ENCODE results near the gene PCDHGA3. TPM values are rescaled to one million over a fixed set of nuclear protein-coding genes. Genes with fewer than 3 reads are reported as not detected.

PCDHGA3 gene
- total RNA-seq, 1 experiment from 2014 or later = 0.97 TPM

- ChIA-PET CTCF (no interaction called here), POLR2A (ENCODE audit: low non-redundant PET) (no interaction called here)
- no peak for TF ChIP-seq CTCF (conservative IDR thresholded peaks at IDR 0.05; ENCODE audit: low read depth, low read length)
- BruUV-seq (replicated peaks) = no TSS peak
- intact Hi-C loops (cut with micrococcal nuclease; ENCODE audit: unreplicated experiment) = no loop called here
- Histone ChIP-seq H3K4me3 (ENCODE audit: low read depth, low read length, poor library complexity, severe bottlenecking) (no peak overlapping the region), H3K27ac (ENCODE audit: low read depth, low read length, poor library complexity, severe bottlenecking) (no peak overlapping the region), H3K4me1 (ENCODE audit: insufficient read depth, low read length, poor library complexity, severe bottlenecking) (no peaks in the 10 kb centered on the region), H3K27me3 (replicated peaks; ENCODE audit: insufficient read depth, low read depth, low read length, poor library complexity) (no peaks in the 10 kb centered on the region), H3K36me3 (ENCODE audit: insufficient read depth, low read length, poor library complexity, severe bottlenecking) (no peaks in the 10 kb centered on the region), H3K9me3 (ENCODE audit: low read depth, low read length, poor library complexity, severe bottlenecking) (peaks cover 47% of the 10 kb centered on the region)
- no peak for DNase-seq (ENCODE audit: low spot score)
Measured at GRCh38 chr5:141360685-141361084, 17.1 kb downstream of the PCDHGA3 start.

- H3K36me3 ChIP-seq (ENCODE audit: insufficient read depth, low read length, poor library complexity, severe bottlenecking) = no peaks in the 10 kb centered on the region
- no peaks in the 10 kb centered on the region for H3K27me3 ChIP-seq (replicated peaks; ENCODE audit: insufficient read depth, low read depth, low read length, poor library complexity)
- ChIA-PET POLR2A (ENCODE audit: low non-redundant PET) (no interaction called here), CTCF (no interaction called here)
- BruUV-seq (replicated peaks) = no TSS peak
- H3K9me3 ChIP-seq (ENCODE audit: low read depth, low read length, poor library complexity, severe bottlenecking) = peaks cover 53% of the 10 kb centered on the region
- intact Hi-C loops (cut with micrococcal nuclease; ENCODE audit: unreplicated experiment) = no loop called here
- no peak for TF ChIP-seq CTCF (conservative IDR thresholded peaks at IDR 0.05; ENCODE audit: low read depth, low read length)
- TF ChIP-seq EZH2 (IDR thresholded peaks at IDR 0.05; ENCODE audit: borderline replicate concordance, low read depth, low read length, poor library complexity, severe bottlenecking) = no peak
- no peak overlapping the region for H3K4me3 ChIP-seq (ENCODE audit: low read depth, low read length, poor library complexity, severe bottlenecking)
- DNase-seq (ENCODE audit: low spot score) = no peak
- no peaks in the 10 kb centered on the region for H3K4me1 ChIP-seq (ENCODE audit: insufficient read depth, low read length, poor library complexity, severe bottlenecking)
- no peak overlapping the region for H3K27ac ChIP-seq (ENCODE audit: low read depth, low read length, poor library complexity, severe bottlenecking)
Measured at GRCh38 chr5:141362719-141363118, 19.1 kb downstream of the PCDHGA3 start.

- Histone ChIP-seq H3K27ac (ENCODE audit: low read depth, low read length, poor library complexity, severe bottlenecking) (no peak within 1 kb of the TSS), H3K36me3 (ENCODE audit: insufficient read depth, low read length, poor library complexity, severe bottlenecking) (no peaks in the 10 kb centered on the region), H3K4me3 (ENCODE audit: low read depth, low read length, poor library complexity, severe bottlenecking) (no peak within 1 kb of the TSS), H3K27me3 (replicated peaks; ENCODE audit: insufficient read depth, low read depth, low read length, poor library complexity) (no peaks in the 10 kb centered on the region), H3K4me1 (ENCODE audit: insufficient read depth, low read length, poor library complexity, severe bottlenecking) (no peaks in the 10 kb centered on the region), H3K9me3 (ENCODE audit: low read depth, low read length, poor library complexity, severe bottlenecking) (peaks cover 50% of the 10 kb centered on the region)
- no peak for DNase-seq (ENCODE audit: low spot score)
- POLR2A ChIA-PET (ENCODE audit: low non-redundant PET) = no interaction called here
- no peak for TF ChIP-seq EZH2 (IDR thresholded peaks at IDR 0.05; ENCODE audit: borderline replicate concordance, low read depth, low read length, poor library complexity, severe bottlenecking)
- TF ChIP-seq CTCF (conservative IDR thresholded peaks at IDR 0.05; ENCODE audit: low read depth, low read length) = 0 out of 2 replicates have a peak, but pooled peaks have one; percentile 15
- CTCF ChIA-PET = no interaction called here
- intact Hi-C loops (cut with micrococcal nuclease; ENCODE audit: unreplicated experiment) = no loop called here
- no TSS peak for BruUV-seq (replicated peaks)
Measured at GRCh38 chr5:141363952-141364660, 20.5 kb downstream of the PCDHGA3 start, which contains the start of gene PCDHGA5. Gene PCDHGA5, plus strand, starts transcription at chr5:141364162. Its CDS starts 169 bp downstream, at chr5:141364331.

Measured in A673 (cell line).